Hematopoietic multipotent progenitor cell treated with erythropoietin and hydrocortisone succinate and interleukin-3 and kit ligand, for 17 days (in vitro differentiated cells): Measurements from ENCODE around the gene MTMR12.
"Not testable (repeated sequence)": the region's sequence is repeated elsewhere in the genome, so short reads cannot be mapped to it uniquely, and the experiment has no call there.

ENCODE experiments used
- DNase-seq: peaks from one replicate; pipeline ENCODE4 v3.0.0-alpha.2; 2015; ENCODE audit warnings: low spot score

The MTMR12 gene

GRCh38 chr5:32232441-32233219 lies 80.1 kb downstream of the MTMR12 start:
- peak; percentile 81 for DNase-seq

DNA sequence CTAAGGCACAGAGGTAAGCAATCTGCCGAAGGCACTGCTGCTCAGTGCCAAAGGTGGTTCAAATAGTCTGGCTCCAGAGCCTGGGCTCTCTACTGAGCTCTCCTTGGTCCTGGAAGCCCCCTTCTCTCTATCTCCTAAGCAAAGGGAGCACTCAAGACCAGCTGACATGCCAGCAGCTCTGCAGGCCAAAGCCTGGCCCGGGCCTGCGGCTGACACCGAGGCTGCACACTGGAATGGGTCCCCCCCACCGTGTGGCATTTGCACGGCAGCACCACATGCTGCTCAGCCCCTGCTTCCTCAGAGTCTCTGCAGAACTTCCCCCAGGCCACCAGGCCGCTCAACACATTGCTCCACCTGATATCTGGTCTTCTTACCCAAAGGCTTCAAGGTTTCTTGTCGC lies 80.8 kb downstream of the MTMR12 start:
- DNase-seq: no peak

DNA sequence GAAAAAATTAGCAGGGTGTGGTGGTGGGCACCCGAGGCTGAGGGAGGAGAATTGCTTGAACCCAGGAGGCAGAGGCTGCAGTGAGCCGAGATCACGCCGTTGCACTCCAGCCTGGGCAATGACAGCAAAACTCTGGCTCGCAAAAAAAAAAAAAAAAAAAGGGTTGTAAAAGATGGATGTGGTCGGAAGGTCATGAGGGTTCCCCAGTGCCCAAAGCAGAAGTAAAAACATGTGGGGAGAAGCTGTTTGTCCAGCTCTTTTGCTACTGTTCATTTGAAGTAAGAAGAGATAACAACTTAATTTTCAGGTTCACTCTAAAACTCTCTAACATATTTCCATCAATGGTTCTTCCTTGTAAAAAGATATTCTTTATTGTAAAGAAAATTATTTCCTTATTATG lies 81.5 kb downstream of the MTMR12 start:
- no peak for DNase-seq

DNA sequence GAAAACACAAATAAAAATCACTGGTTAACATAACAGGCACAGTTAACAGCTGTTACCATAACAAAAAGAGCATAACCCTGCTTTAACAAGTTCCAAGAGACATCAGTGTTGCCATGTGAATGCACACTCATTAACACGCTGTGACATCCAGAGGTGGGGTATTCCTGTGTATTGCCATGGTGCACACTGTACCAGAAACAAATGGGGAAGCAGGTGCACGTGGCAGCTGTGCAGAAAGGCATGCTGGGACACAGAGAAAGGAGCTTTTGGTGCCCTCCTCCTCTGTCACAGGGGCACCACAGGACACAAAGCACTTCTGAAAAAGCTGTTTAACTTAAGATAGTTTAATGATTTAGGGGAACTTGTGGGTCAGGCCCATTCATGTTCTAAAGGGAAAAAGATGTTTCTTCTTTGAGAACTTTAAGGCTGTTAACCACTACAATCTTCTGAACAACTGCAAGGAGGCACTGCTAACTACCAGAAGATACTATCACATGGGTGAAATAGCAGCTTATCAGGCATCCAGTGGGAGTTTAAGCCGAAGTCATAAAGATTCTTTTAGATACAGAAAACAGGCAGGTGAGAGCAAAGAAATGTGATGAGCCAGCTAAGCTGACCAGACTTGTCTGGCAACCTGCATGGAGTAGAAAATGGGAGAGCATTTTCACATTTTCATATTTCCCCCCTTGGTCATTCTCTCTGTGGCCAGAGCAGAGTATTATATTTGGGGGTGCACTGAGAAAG lies 82.2 kb downstream of the MTMR12 start:
- DNase-seq: no peak

GRCh38 chr5:32229586-32229985 lies 83.2 kb downstream of the MTMR12 start:
- DNase-seq: no peak

- no peak for DNase-seq
Observed at GRCh38 chr5:32228816-32229215, 83.9 kb downstream of the MTMR12 start.

GRCh38 chr5:32225445-32225844 lies 87.3 kb downstream of the MTMR12 start:
- no peak for DNase-seq

DNA sequence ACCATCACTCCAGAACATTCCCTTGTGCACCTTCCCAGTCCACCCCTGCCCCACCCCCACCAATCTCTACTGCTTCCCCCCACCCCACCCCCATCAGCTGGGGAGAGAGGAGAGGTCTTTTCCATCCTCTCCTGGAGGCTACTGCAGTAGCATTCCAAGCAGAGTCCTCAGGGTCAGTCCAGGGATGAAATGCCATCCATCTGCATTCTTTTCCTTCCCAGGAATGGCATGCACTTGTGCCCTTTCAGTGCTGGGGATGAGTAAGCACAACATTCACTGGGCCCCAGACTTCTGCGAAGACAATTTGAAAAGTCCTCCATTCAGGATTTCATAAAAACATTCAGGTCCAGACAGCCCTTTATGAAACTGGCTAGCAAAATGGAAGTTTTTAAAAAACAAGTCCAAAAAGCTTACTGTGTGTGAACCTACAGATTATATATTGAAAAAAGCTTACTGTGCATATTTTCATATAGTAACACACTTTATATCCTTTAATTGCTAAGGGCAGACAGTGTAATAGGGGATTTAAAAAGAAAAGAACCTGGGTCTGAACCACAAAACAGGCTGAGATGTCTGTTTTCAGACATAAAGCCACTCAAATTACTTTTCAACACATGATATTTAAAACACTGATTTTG lies 88.6 kb downstream of the MTMR12 start:
- no peak for DNase-seq

DNA sequence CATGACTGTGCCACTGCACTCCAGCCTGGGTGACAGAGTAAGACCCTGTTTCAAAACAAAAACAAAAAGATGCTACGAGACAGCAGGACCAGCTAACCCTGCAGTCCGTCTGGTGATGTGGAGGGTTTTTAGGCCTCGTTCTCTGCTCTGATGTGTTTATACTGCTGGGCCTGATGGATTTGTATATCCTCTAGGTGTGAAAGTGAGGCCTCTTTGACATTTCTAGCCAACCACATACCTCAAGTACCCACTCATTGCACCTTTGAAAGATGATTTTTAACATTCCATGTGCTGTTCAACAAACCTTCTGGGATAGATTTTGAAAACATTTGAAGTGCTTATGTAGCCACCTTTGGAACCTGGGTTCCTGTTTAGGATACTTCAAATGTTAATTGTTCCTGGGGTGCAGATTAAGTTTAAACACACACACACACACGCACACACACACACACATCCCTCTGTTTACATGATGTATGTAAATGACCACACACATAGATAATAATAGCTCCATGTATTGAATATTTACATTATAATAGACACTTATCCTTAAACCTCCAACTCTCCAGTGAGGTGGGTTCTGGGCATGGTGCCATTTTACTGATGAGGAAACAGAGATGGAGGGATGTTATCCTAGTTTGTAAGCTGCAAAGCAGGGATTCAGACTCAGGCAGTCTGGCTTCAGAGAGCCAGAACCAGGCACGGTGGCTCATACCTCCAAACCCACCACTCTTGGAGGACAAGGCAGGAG lies 89.8 kb downstream of the MTMR12 start:
- no peak for DNase-seq

DNA sequence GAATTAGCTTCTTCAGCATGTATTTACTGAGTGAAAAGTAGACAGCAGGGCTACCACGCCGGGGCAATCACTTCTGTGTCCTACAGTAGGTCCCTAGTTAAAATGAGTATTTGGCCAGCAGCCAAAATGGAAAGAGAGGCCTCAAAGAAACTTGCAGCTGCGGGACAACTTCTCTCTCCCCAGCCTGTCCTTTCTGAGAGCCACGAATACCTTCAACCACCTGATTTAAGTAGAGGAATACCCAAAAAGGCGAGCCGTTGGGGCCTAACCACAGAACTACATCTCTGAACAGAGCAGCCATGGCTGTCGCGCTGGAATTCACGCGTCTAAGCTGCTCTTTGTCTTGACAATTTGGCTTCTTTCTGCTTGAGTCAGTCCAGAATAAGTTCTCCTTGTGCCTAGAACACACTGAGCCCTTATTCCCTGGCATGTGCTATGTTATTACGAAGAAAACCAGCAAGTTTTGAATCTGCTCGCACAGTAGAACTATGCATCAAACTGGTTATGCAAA lies 94.8 kb downstream of the MTMR12 start:
- peak; percentile 12 for DNase-seq

- not testable (repeated sequence) for DNase-seq
Observed at GRCh38 chr5:32214344-32214743, 98.4 kb downstream of the MTMR12 start.

DNA sequence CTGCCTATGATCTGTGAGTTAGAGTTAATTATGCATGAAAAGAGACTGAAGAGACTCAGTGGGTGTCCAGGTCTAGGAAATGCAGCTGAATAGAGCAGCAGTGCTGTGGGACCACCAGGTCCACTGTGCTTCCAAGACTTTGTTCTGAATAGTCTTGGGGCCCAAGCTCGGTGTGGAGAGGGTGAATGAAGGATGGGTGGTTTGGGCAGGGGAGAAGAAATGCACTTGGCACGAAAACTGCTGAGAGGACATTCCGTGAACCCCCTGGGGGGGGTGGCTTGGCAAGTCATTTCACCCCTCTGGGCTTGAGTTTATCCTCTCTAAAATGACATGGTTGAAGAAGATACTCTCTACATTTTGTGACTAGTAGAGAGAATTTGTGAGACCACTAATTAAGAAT lies 102.6 kb downstream of the MTMR12 start:
- no peak for DNase-seq

- not testable (repeated sequence) for DNase-seq
Observed at GRCh38 chr5:32208837-32209236, 103.9 kb downstream of the MTMR12 start.

DNA sequence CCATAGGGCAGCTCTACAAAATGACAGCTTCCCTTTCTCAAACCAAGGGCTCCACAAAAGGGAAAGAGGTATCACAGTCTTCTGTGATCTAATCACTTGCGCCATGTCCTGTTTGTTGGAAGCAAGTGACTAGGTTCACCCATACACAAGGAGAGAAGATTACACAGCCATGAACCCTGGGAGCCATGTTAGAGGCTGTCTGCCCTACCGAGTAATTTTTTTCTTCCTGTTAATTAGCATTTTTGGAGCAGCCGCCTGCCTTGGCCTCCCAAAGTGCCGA lies 105.4 kb downstream of the MTMR12 start:
- no peak for DNase-seq

GRCh38 chr5:32206509-32207354 lies 106.0 kb downstream of the MTMR12 start:
- no peak for DNase-seq

- no peak for DNase-seq
Observed at GRCh38 chr5:32206053-32206452, 106.7 kb downstream of the MTMR12 start.

DNA sequence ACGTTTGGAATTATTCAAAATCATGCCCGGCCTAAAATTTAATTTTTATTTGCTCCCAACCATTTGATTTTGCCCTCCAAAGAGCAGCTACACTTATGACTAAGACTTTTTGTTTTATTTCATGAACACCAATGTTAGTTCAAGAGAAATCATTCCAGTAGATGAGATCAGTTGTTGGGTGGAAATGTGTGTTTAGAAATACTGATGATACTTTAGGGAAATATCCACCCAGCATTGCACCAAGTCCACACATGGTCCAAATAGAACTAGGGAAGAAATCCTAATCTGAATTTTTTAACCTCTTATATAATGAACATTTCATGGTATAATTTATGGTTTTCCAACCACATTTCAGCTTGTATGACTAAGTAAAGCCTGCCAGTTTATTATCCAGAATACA lies 110.3 kb downstream of the MTMR12 start:
- DNase-seq: no peak

GRCh38 chr5:32201122-32201753 lies 111.5 kb downstream of the MTMR12 start:
- DNase-seq: no peak

- DNase-seq: no peak
Observed at GRCh38 chr5:32197032-32197431, 115.7 kb downstream of the MTMR12 start.

GRCh38 chr5:32195265-32195664 lies 117.5 kb downstream of the MTMR12 start:
- DNase-seq: no peak

DNA sequence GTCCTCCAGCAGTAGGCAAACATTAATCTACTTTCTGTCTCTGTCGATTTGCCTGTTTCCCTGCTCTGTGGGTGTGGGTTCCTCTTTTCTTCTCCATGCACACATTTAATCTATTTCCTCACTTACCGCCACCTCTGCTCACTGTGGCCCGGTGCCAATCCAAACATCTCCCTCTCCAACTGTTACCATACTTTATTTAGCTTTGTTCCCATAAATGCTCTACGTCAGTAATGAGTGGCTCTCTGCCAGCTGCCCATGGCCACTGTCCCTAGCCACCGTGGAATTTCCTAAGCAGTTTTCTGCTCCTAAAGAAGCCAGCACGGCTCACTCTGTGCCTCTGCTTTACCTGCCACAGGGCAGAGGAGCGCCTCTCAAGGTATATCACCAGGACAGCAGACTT lies 119.1 kb downstream of the MTMR12 start:
- no peak for DNase-seq
